Fibroblast of lung (primary cell): ENCODE data around the gene LRRC46.

Source experiments
- EZH2 ChIP-seq: IDR thresholded peaks from 2 replicates; pipeline ENCODE4 v1.5.1; 2012; ENCODE audit warnings: low read length, control low read depth, mild to moderate bottlenecking; ENCODE audit errors: missing control alignments
- TF ChIP-seq, protein P1 (sequence below), 2 donors: IDR thresholded peaks in 1 of 2; conservative IDR thresholded peaks in 1 of 2; 1 replicate in 1 of 2; 2 replicates in 1 of 2; pipeline ENCODE4 v1.5.1; 2011 to 2012; ENCODE audit warnings: low read length in 2 of 2, control low read depth in 1 of 2, inconsistent platforms in 1 of 2, low read depth in 1 of 2, mild to moderate bottlenecking in 1 of 2

- TF ChIP-seq, protein P1, sequence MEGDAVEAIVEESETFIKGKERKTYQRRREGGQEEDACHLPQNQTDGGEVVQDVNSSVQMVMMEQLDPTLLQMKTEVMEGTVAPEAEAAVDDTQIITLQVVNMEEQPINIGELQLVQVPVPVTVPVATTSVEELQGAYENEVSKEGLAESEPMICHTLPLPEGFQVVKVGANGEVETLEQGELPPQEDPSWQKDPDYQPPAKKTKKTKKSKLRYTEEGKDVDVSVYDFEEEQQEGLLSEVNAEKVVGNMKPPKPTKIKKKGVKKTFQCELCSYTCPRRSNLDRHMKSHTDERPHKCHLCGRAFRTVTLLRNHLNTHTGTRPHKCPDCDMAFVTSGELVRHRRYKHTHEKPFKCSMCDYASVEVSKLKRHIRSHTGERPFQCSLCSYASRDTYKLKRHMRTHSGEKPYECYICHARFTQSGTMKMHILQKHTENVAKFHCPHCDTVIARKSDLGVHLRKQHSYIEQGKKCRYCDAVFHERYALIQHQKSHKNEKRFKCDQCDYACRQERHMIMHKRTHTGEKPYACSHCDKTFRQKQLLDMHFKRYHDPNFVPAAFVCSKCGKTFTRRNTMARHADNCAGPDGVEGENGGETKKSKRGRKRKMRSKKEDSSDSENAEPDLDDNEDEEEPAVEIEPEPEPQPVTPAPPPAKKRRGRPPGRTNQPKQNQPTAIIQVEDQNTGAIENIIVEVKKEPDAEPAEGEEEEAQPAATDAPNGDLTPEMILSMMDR (conservative IDR thresholded peaks at IDR 0.05 in 1 of 2, IDR thresholded peaks at IDR 0.05 in 1 of 2; ENCODE audit: low read depth in 1 of 2, low read length in 2 of 2): no peak
- TF ChIP-seq EZH2: peak; percentile 60
Observed at GRCh38 chr17:47852113-47852949, 20.9 kb downstream of the LRRC46 start.
